ENCODE data around the gene SBF2.
"Not testable (repeated sequence)": the region's sequence is repeated elsewhere in the genome, so short reads cannot be mapped to it uniquely, and the experiment has no call there.

The SBF2 gene

DNA sequence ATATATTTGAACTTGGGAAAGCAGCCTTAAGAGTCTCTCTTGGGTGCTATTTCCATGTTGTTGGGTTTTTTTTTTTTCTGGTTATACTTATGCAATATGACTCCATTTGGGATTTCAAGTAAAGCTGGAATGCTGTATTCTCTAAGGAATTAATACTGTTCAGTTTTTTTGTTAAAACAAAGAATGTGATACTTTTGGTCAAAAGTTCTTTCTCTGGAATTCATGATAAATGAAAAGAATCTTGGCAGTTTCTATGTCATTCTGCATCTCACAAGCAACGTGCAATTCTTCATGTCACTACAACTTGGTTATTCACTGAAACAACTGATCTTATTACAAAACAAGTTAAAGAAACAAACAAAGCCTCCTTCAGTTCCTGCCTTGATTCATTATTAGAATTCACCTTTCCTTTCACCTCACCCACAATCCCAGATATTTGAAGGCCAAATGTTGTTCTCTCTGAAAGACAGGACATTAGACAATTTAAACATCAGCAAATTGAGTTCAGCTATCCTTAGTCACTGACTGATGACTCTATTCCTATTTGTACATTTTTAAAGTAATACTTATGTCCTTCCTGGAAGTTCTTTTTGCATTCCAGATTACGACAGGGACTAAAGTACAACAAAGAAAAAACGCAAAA lies 176.2 kb downstream of the SBF2 start:
- DNase-seq (ENCODE audit: low read depth): peak; percentile 37

DNA sequence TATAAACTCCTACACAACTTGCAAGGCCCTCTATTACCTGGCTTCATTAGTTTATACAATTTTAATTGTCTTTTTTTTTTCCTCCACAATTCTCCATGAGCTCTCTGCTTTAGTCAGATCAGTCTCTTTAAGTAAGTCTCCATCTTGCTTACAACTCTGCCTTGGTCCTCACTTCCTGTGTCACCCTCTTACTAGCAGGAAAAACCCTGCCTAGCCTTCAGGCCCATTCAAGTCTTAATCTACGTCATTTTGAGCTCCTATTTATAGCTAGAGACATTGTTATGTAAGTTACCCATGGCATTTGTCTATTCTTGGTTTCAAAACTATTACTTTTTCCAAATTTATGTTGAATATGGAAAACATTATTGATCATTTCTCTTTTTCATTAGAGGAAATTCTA lies 177.4 kb downstream of the SBF2 start:
- no peak for DNase-seq (ENCODE audit: low read depth)

DNA sequence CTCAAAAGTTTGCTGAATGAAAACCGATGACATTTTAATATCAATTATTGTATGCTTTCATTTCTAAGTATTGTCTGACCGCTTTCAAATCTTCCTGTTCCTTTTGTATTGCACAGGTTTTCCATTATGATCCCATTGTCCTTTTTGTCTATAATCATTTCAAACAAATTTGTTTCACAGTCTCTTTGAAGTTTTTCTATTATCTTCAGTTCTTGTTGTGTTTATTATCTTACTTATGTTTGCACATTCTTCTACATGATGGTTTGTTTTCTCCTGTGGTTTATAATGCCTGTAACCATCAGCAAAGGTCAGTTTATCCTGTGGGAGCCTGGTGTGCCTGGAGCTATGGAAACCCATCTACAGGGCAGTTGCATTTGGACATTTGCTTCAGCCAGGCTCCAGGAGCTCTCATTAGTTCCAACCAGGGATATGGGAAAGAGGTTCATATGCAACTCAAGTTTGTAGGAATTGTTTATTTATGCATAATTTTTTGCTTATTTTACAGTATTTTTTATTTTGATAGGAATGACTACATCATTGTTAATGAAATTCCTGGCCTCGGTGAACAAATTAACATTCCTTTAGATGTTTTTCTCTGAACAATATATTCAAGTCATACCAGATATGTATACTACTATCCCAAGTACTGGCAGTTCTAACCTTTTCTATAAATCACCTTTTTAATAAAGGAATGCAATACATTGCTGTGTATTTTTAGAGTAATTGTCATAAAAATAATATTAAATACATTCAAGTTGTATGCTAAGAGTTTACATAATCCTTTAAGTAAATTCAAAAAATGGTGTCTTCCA lies 179.2 kb downstream of the SBF2 start:
- no peak for DNase-seq (ENCODE audit: low read depth)

DNA sequence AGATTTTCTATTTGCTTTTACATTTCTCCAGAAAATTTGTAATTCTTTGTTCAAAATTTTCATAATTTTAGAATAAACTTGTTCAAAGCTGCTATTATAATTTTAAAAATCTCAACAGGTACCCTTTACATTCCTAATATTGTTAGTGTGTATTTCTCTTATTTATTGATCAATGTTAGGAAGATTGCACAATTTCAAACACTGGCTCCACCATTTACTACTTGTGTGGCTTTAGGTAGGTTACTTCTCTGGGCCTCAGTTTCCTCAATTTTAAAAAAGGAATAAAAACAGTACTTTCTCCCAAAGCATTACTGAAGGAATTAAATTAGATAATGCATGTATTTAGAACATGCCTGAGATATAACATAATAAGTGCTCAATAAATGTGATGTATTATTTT lies 180.2 kb downstream of the SBF2 start:
- DNase-seq (ENCODE audit: low read depth): no peak

GRCh38 chr11:10109806-10110205 lies 184.2 kb downstream of the SBF2 start:
- no peak for DNase-seq (ENCODE audit: low read depth)

DNA sequence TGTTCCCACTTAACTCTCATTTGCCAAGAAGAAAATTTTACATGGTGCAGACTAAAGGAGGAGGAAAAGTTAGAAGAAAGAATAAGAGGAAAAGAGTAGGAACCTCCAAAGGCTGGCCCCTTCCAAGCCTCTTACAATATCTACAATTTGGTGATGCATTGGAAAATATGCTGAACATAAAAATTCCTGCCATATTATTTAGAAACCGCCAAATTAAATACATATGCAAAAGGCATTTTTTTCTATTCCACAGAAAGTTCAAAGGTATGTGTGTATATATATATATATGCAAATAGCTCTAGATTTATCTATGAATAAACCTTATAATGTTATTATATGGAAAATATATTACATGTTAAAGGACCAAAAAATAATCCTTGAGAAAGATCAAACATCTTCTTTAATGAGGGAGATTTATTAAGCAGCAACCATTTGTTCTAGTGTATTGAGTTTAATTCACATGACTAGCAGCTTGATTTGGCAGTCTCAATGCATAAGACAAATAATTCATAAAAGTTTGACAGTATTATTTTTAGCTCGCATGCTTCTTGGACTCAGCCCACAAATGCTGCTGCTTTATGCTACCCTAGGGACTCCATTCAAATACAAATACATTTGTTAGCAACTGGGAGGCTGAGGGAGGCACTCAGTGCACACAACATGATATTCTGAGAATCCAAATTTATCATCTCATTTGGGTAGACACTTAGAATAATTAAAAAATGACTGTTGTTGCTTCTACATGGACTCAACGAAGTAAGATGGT lies 184.9 kb downstream of the SBF2 start:
- DNase-seq (ENCODE audit: low read depth): no peak

DNA sequence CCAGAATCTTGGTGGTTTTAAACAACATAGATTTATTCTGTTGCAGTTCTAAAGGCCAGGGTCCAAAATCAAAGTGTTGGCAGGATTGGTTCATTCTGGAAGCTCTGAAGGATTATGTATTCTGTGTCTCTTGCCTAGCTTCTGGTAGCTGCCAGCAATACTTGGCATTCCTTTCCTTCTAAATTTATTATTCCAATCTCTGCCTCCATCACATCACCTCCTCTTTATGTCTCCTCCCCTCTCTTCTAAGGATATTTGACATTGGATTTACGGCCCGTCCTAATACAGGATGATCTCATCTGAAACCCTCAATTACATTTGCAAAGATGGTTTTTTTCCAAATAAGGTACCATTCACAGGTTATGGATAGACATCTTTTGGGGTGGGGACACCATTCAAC lies 186.5 kb downstream of the SBF2 start:
- no peak for DNase-seq (ENCODE audit: low read depth)

DNA sequence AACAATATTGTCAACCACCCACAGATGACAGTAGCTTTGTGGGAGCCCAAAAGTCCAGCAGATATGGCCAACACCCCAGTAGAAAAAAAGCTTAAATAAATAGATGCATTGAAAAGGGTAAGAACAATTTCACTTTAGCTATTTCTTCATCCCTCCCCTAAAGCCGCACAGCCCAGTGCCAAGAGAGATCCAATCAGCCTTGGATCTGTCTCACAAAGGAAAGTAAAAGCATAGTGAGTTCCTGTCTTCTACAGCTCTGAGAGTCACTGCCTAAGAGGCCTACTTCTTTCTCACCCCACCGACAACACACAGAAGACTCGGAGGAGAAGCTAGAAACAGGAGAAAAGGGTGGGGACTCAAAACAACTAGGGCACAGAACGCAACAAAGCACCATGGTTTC lies 196.4 kb downstream of the SBF2 start:
- DNase-seq (ENCODE audit: low read depth): no peak

- DNase-seq (ENCODE audit: low read depth): no peak
Observed at GRCh38 chr11:10096987-10097386, 197.0 kb downstream of the SBF2 start.

DNA sequence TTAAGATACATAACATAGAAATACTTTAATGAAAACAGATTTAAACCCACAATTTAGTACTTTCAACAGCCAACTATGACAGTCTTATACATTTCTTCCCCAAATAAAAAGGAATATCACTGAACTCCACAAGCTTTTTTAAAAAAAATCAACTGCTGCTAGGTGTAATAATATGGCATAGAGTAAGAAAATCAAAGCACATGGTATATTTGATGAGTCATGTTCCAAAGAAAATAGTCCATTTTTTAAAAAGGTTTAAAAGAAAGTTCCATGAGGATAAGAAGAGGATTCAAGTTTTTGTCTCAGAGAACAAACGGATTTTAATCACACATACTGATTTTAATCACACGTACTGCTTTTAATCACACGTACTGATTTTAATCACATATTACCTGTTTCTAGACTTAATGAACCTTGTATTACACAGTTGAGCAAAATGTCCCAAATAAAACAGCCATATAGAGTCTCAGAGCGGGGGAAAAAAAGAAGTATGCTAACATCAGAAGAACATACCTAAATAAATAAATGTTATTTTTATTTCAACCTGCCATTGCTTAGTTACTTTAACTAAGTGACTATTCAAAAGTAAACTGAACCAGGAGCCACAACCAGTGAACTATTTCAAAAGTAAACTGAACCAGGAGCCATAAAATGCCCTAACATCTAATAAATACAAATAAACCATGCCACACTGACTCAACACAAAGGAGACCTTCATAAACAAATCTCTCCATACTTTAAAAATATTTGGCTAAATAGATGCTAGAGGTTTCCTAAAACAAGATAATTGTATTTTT lies 198.4 kb downstream of the SBF2 start:
- no peak for DNase-seq (ENCODE audit: low read depth)

- no peak for DNase-seq (ENCODE audit: low read depth)
Observed at GRCh38 chr11:10092426-10092825, 201.6 kb downstream of the SBF2 start.

- no peak for DNase-seq (ENCODE audit: low read depth)
Observed at GRCh38 chr11:10091314-10092045, 202.5 kb downstream of the SBF2 start.

- DNase-seq (ENCODE audit: low read depth): not testable (repeated sequence)
Observed at GRCh38 chr11:10087923-10088225, 206.1 kb downstream of the SBF2 start.

DNA sequence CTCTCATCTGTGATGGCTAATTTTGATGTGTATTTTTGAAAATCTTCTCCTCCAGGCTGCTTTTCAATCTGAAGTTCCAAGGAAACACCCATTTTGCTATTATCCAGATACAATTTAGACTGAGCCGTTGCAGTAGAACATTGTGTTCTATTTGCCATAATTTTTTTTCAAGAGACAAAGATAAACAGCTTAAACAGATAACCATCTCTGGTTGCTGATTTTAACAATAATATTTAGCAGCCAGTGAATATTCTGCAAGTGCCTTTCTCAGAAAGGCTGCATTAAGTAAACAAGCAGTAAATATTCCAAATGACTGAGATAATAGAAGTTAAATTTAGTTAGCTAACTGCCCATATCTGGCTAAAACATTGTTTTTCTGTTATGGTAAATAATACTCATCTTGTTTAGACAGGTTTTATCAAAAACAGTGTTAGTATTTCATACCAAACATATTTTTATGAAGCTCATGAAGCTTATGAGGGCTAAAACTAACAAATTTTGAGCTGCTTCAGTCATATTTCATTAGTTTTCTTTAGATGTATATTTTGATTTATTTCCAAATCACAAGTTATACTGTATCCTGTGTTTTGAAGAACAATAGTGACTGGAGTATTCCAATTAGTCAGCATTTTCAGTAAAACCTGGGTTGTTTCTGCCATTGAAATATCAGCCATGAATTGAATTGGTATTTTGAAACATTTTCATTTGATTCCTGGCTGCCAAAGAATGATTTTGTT lies 206.7 kb downstream of the SBF2 start:
- no peak for DNase-seq (ENCODE audit: low read depth)

DNA sequence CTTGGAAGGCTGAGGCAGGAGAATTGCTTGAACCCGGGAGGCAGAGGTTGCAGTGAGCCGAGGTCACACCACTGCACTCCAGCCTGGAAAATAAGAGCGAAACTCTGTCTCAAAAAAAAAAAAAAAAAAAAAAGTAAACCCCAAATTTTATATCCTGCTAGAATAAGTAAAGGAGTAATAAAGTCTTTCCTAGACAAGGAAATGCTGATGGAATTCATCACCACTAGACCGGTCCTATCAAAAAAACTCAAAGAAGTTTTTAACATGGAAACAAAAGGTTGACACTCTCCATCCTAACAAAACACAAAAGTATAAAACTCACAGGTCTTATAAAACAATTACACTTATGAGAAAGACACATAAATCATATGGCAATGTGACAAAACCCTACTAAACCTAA lies 213.9 kb downstream of the SBF2 start:
- DNase-seq (ENCODE audit: low read depth): no peak

DNA sequence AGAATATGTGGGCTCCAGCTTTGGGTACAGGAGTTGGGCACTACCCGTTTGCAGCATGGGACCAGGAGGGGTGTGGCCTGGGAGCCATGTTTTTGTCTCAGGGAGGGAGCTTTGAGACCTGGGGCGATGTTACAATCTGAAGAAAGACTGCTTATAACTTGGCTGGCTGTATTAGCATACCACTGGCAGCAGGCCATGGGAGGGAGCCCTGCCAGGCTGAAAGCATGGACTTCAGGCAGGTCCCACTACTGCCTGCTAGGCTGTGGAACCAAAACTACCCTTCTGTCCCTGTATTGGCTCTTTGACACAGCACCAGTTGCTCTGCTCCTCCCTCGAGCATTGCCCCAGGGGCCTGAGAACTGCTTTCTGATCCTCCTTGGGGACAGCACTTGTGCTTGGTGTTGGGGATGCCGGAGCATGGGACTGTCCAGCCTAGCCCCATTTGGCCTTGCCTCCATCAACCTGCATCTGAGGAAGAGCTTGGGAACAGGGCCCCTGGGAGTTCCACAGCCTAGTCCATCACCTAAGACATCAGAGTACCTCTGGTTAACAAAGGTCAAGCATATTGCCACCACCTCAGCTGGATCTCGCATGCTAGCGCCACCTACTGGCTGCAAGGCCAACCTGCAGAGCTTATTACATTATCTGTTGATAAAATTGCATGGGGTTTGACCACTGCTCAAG lies 217.4 kb downstream of the SBF2 start:
- DNase-seq (ENCODE audit: low read depth): peak; percentile 53

DNA sequence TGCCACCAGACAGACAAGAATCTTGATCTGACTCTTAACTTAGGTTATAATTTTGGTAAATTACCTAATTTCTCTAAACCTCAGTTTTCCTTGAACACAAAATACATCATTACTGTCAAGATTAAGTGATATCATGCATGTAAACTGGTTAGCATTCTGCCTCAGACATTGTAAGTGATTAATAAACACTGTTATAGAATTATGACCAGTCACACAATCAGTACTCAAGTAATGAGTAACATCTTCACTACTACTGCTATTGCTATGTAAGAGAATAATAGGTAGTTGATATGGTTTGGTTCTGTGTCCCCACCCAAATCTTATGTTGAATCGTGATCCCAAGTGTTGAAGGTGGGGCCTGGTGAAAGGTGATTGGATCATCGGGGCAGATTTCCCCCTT lies 218.9 kb downstream of the SBF2 start:
- DNase-seq (ENCODE audit: low read depth): no peak

GRCh38 chr11:10072841-10073240 lies 221.2 kb downstream of the SBF2 start:
- peak; percentile 46 for DNase-seq (ENCODE audit: low read depth)

- peak; percentile 48 for DNase-seq (ENCODE audit: low read depth)
Observed at GRCh38 chr11:10072142-10072541, 221.9 kb downstream of the SBF2 start.

- no peak for DNase-seq (ENCODE audit: low read depth)
Observed at GRCh38 chr11:10067629-10068300, 226.3 kb downstream of the SBF2 start.
